HPDE6-E6E7 (cell line): ENCODE measurements around the gene ABCB11.

ENCODE experiments used
- DNase-seq: peaks from one replicate; pipeline ENCODE4 v3.0.0; 2011; ENCODE audit warnings: missing footprints; ENCODE audit errors: extremely low spot score

ABCB11 gene

GRCh38 chr2:169007941-169008340 is 23.2 kb downstream of the ABCB11 start:
- DNase-seq = no peak

- no peak for DNase-seq
Measured at GRCh38 chr2:169007356-169007755, 23.8 kb downstream of the ABCB11 start.

- no peak for DNase-seq
Measured at GRCh38 chr2:169006665-169007064, 24.5 kb downstream of the ABCB11 start.

GRCh38 chr2:169005994-169006393 is 25.1 kb downstream of the ABCB11 start:
- DNase-seq = no peak

- no peak for DNase-seq
Measured at GRCh38 chr2:169005080-169005598, 26.0 kb downstream of the ABCB11 start.

GRCh38 chr2:169002161-169002738 is 28.9 kb downstream of the ABCB11 start:
- DNase-seq = no peak

- DNase-seq = no peak
Measured at GRCh38 chr2:169001116-169001815, 29.9 kb downstream of the ABCB11 start.

GRCh38 chr2:168999668-169000213 is 31.4 kb downstream of the ABCB11 start:
- no peak for DNase-seq

- no peak for DNase-seq
Measured at GRCh38 chr2:168998609-168999211, 32.4 kb downstream of the ABCB11 start.

- no peak for DNase-seq
Measured at GRCh38 chr2:168997794-168998193, 33.3 kb downstream of the ABCB11 start.

- no peak for DNase-seq
Measured at GRCh38 chr2:168997118-168997521, 34.0 kb downstream of the ABCB11 start.

- no peak for DNase-seq
Measured at GRCh38 chr2:168995744-168996143, 35.4 kb downstream of the ABCB11 start.

GRCh38 chr2:168993538-168993937 is 37.6 kb downstream of the ABCB11 start:
- DNase-seq = no peak

GRCh38 chr2:168992591-168993349 is 38.4 kb downstream of the ABCB11 start:
- DNase-seq = peak; percentile 33

- DNase-seq = peak; percentile 68
Measured at GRCh38 chr2:168992026-168992425, 39.1 kb downstream of the ABCB11 start.

GRCh38 chr2:168988755-168989154 is 42.4 kb downstream of the ABCB11 start:
- DNase-seq = no peak

- no peak for DNase-seq
Measured at GRCh38 chr2:168986398-168986943, 44.7 kb downstream of the ABCB11 start.

GRCh38 chr2:168981651-168982050 is 49.5 kb downstream of the ABCB11 start:
- no peak for DNase-seq

- no peak for DNase-seq
Measured at GRCh38 chr2:168978461-168978861, 52.7 kb downstream of the ABCB11 start.

- DNase-seq = no peak
Measured at GRCh38 chr2:168977608-168978007, 53.5 kb downstream of the ABCB11 start.

GRCh38 chr2:168976034-168976654 is 55.0 kb downstream of the ABCB11 start:
- DNase-seq = no peak
